Daoy (cell line): ENCODE data around the gene RAB11FIP3. TPM values are rescaled to one million over a fixed set of nuclear protein-coding genes. Genes with fewer than 3 reads are reported as not detected.

Experiments used
- DNase-seq: peaks from one replicate; pipeline ENCODE4 v3.0.0-alpha.2; 2015; ENCODE audit warnings: low read depth
- total RNA-seq: library from RNA; depleted of rRNA; stranded (reverse); fragments of >200 nt; shearing (Covaris generic); gene quantifications from 2 replicates; pipeline ENCODE4 v1.2.3, GENCODE V29; 2014; rRNA removed

The RAB11FIP3 gene
- total RNA-seq, 1 experiment from 2014 or later, result 10.4 TPM

DNA sequence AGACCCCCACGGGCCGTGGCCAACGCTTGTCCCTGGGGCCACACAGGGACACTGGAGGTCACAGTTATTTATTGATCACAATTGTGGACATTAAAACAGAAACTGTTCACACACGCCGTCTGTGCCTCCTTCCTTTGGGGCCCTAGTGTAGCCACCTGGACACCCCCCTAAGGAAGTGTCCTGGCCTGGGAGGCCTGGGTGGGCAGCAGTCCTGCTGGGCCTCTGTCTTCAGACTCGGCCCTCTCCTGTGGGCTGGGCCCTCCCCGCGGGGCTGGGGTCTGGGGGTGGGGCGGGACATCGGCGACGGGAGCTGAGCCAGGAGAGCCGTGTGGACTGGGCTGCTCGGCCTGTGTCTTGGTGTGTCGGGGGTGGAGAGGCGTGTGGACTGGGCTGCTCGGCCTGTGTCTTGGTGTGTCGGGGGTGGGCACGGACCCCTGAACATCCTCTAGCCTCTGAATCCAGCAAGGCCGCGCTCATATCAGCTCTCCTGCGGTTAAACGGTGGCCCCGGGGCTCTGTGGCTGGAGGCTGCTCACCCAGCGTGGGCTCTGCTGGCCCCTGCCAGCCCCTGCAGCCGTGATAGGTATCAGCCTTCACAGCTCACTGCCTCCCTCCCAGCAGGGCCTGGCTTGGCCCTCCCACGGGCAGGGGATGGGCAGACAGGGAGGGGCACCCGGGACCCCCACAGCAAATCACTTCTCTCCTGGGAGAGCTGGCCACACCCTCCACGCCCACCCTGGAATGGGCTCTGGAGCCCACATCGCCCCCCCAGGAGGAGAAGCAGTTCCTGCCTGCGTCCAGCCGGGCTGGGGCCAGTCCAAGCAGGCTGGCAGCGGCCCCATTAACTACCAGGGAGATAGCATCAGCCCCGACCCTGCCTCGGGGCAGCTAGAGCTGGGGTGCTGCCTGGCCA, 140.2 kb downstream of the RAB11FIP3 start:
- DNase-seq, result no peak

DNA sequence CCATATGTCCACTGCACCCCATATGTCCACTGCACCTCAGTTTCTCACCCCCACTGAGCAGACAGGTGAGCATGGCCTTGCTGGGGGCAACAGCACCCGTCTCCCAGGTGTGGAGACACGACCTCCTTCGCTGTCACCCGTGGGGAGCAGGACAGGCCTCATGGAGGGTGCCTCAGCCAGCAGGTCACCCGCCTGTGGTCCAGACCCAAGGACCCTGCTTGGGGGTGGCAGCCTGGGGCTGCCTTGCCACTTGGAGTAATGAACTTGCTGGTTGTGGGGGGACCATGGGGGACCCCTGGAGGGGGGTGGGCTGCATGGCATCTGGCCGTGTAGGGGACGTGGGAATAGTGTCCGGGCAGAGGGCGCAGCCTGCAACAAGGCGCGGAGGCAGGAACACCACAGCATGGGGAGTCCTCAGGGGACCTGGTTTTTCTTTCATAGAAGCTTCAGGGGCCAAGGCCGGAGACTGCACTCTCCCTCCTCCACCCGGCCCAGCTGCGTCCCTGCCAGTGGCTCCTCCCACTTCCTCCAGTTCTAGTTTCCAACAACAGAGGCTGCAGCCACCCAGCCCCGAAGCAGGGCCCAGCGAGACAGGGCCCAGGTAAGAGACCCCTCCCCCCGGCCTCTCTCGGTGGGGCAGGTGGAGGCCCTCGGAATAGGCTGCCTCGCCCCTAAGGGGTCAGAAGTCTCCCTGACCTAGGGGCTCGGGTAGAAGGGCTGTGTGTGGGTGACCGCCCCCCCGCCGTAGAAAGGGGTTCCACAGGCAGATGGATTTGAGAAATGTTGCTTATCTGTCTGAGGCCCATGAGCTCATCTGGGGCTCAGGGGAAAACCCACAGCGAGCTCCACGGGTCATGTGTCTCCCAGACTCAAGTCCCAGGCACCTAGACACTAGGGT, 141.3 kb downstream of the RAB11FIP3 start, which contains the start of gene NHLRC4:
TSS of gene NHLRC4 (plus strand) at position 531 of the 898 bp plus-strand sequence. CDS start 1,043 bp downstream, outside the sequence.
- peak; percentile 49 for DNase-seq

GRCh38 chr16:567373-568256, 142.2 kb downstream of the RAB11FIP3 start:
- DNase-seq, result no peak

- DNase-seq, result no peak
Observed at GRCh38 chr16:568401-569258, 143.2 kb downstream of the RAB11FIP3 start.

GRCh38 chr16:569445-570254, 144.2 kb downstream of the RAB11FIP3 start, which contains the start of gene PIGQ:
PIGQ (plus strand) TSS chr16:569968; CDS start chr16:574075, 4,107 bp downstream.
- DNase-seq, result peak; percentile 60

Other genes starting within 250 kb of the RAB11FIP3 start
- gene HBA1, start 249.0 kb upstream of the RAB11FIP3 start, total RNA-seq, result not detected in 2 replicates
- gene HBQ1, start 245.2 kb upstream of the RAB11FIP3 start, total RNA-seq, result not detected in 2 replicates
- 35.5 and 42.3 TPM in 2 replicates for gene LUC7L, start 196.2 kb upstream of the RAB11FIP3 start, total RNA-seq
- gene FAM234A, start 190.8 kb upstream of the RAB11FIP3 start, total RNA-seq, result 25.8 and 29.1 TPM in 2 replicates
- gene RGS11, start 149.7 kb upstream of the RAB11FIP3 start, total RNA-seq, result 0.06 TPM in 1 of 2 replicates, not detected in the other
- gene ARHGDIG, start 145.1 kb upstream of the RAB11FIP3 start, total RNA-seq, result not detected in 2 replicates
- 0.46 TPM in 1 of 2 replicates, not detected in the other for gene PDIA2, start 142.5 kb upstream of the RAB11FIP3 start, total RNA-seq
- 18.1 and 19.3 TPM in 2 replicates for gene AXIN1, start 72.9 kb upstream of the RAB11FIP3 start, total RNA-seq
- 128 and 141 TPM in 2 replicates for gene MRPL28, start 55.1 kb upstream of the RAB11FIP3 start, total RNA-seq
- 12.1 and 22.1 TPM in 2 replicates for gene PGAP6, start 43.7 kb upstream of the RAB11FIP3 start, total RNA-seq
- 35.6 and 39.9 TPM in 2 replicates for gene NME4, start 28.4 kb upstream of the RAB11FIP3 start, total RNA-seq
- gene DECR2, start 23.8 kb upstream of the RAB11FIP3 start, total RNA-seq, result 1.3 and 4.2 TPM in 2 replicates
- 23.3 and 23.4 TPM in 2 replicates for gene CAPN15, start 102.1 kb downstream of the RAB11FIP3 start, total RNA-seq
- gene PRR35, start 134.7 kb downstream of the RAB11FIP3 start, total RNA-seq, result 0.23 TPM in 1 of 2 replicates, not detected in the other
- 0.17 TPM in 1 of 2 replicates, not detected in the other for gene NHLRC4, start 141.4 kb downstream of the RAB11FIP3 start, total RNA-seq
- 15.9 and 16.3 TPM in 2 replicates for gene PIGQ, start 144.3 kb downstream of the RAB11FIP3 start, total RNA-seq
- 7.6 and 20.6 TPM in 2 replicates for gene RAB40C, start 164.4 kb downstream of the RAB11FIP3 start, total RNA-seq
- 0.09 TPM in 1 of 2 replicates, not detected in the other for gene WFIKKN1, start 205.3 kb downstream of the RAB11FIP3 start, total RNA-seq
- 82.5 and 97.6 TPM in 2 replicates for gene METTL26, start 210.7 kb downstream of the RAB11FIP3 start, total RNA-seq
- gene MCRIP2, start 216.2 kb downstream of the RAB11FIP3 start, total RNA-seq, result 39.1 and 39.2 TPM in 2 replicates
- gene WDR90, start 223.7 kb downstream of the RAB11FIP3 start, total RNA-seq, result 11.7 and 20.9 TPM in 2 replicates
- 38.7 and 42.9 TPM in 2 replicates for gene RHOT2, start 242.5 kb downstream of the RAB11FIP3 start, total RNA-seq